ENCODE data around the gene TMED9.

GRCh38 chr5:177604116-177604521 is 12.1 kb downstream of the TMED9 start:
- TF ChIP-seq CTCF (IDR thresholded peaks at IDR 0.05) (no peak), POLR2A (IDR thresholded peaks at IDR 0.05) (no peak)

Data from tibial nerve (tissue), 3 donors.